ENCODE results near the gene UBR1. TPM values are rescaled to one million over a fixed set of nuclear protein-coding genes. Genes with fewer than 3 reads are reported as not detected.

Gene UBR1
- total RNA-seq, 1 experiment from 2014 or later: 22.3 TPM

- peaks cover 39% of the 10 kb centered on the region for H3K36me3 Mint-ChIP-seq (ENCODE audit: insufficient read depth, unreplicated experiment)
- ChIA-PET POLR2A (no interaction called here), CTCF (no interaction called here)
- H3K9me3 Mint-ChIP-seq (ENCODE audit: unreplicated experiment): no peaks in the 10 kb centered on the region
- peaks cover 8% of the 10 kb centered on the region for H3K4me1 Mint-ChIP-seq (ENCODE audit: low read depth, unreplicated experiment)
- Histone ChIP-seq H3K4me3 (ENCODE audit: low read depth, low read length) (no peak overlapping the region), H3K4me1 (peaks cover 7% of the 10 kb centered on the region; the same call in 1 of the 2 replicates), H3K27me3 (replicated peaks; ENCODE audit: control insufficient read depth, insufficient read depth, low read length) (no peaks in the 10 kb centered on the region), H3K36me3 (ENCODE audit: control insufficient read depth, insufficient read depth, low read length) (0 out of 2 replicates have a peak, but pooled peaks cover 1% of the 10 kb centered on the region), H3K9me3 (no peaks in the 10 kb centered on the region)
- no peak overlapping the region for H3K4me3 Mint-ChIP-seq (ENCODE audit: unreplicated experiment)
- no peaks in the 10 kb centered on the region for H3K27me3 Mint-ChIP-seq (ENCODE audit: insufficient read depth, unreplicated experiment)
- DNase-seq: no peak
- H3K27ac Mint-ChIP-seq (ENCODE audit: unreplicated experiment): no peak overlapping the region
- TF ChIP-seq CTCF (IDR thresholded peaks at IDR 0.05; ENCODE audit: insufficient read depth in 1 of 2, low read depth in 1 of 2, low read length in 1 of 2, severe bottlenecking in 1 of 2, unreplicated experiment in 1 of 2): no peak
- no TSS peak for BruUV-seq (replicated peaks)
- intact Hi-C loops (cut with micrococcal nuclease; ENCODE audit: unreplicated experiment): no loop called here
Measured at GRCh38 chr15:43143203-43143941, 37.5 kb upstream of the UBR1 start.

- no peak for DNase-seq
- H3K27me3 ChIP-seq (replicated peaks; ENCODE audit: control insufficient read depth, insufficient read depth, low read length): no peaks in the 10 kb centered on the region
- Mint-ChIP-seq H3K36me3 (ENCODE audit: insufficient read depth, unreplicated experiment) (peaks cover 21% of the 10 kb centered on the region), H3K27me3 (ENCODE audit: insufficient read depth, unreplicated experiment) (no peaks in the 10 kb centered on the region), H3K9me3 (ENCODE audit: unreplicated experiment) (peaks cover 3% of the 10 kb centered on the region), H3K27ac (ENCODE audit: unreplicated experiment) (no peak overlapping the region), H3K4me1 (ENCODE audit: low read depth, unreplicated experiment) (peaks cover 16% of the 10 kb centered on the region), H3K4me3 (ENCODE audit: unreplicated experiment) (no peak overlapping the region)
- intact Hi-C loops (cut with micrococcal nuclease; ENCODE audit: unreplicated experiment): no loop called here
- CTCF ChIA-PET: no interaction called here
- no TSS peak for BruUV-seq (replicated peaks)
- no peaks in the 10 kb centered on the region for H3K4me1 ChIP-seq
- H3K36me3 ChIP-seq (ENCODE audit: control insufficient read depth, insufficient read depth, low read length): peaks cover 3% of the 10 kb centered on the region; the same call in 1 of the 2 replicates
- no peak for TF ChIP-seq CTCF (IDR thresholded peaks at IDR 0.05; ENCODE audit: insufficient read depth in 1 of 2, low read depth in 1 of 2, low read length in 1 of 2, severe bottlenecking in 1 of 2, unreplicated experiment in 1 of 2)
- H3K4me3 ChIP-seq (ENCODE audit: low read depth, low read length): no peak overlapping the region
- POLR2A ChIA-PET: no interaction called here
- H3K9me3 ChIP-seq: no peaks in the 10 kb centered on the region
Measured at GRCh38 chr15:43135351-43135750, 29.5 kb upstream of the UBR1 start.

GRCh38 chr15:43134157-43134635 is 28.4 kb upstream of the UBR1 start:
- no peaks in the 10 kb centered on the region; the same call in 1 of the 2 replicates for H3K27me3 ChIP-seq (replicated peaks; ENCODE audit: control insufficient read depth, insufficient read depth, low read length)
- POLR2A ChIA-PET: no interaction called here
- Mint-ChIP-seq H3K27ac (ENCODE audit: unreplicated experiment) (peak overlapping the region; percentile 95), H3K4me3 (ENCODE audit: unreplicated experiment) (peak overlapping the region; percentile 94), H3K36me3 (ENCODE audit: insufficient read depth, unreplicated experiment) (peaks cover 18% of the 10 kb centered on the region), H3K4me1 (ENCODE audit: low read depth, unreplicated experiment) (peaks cover 16% of the 10 kb centered on the region), H3K9me3 (ENCODE audit: unreplicated experiment) (peaks cover 14% of the 10 kb centered on the region), H3K27me3 (ENCODE audit: insufficient read depth, unreplicated experiment) (no peaks in the 10 kb centered on the region)
- BruUV-seq (replicated peaks): no TSS peak
- intact Hi-C loops (cut with micrococcal nuclease; ENCODE audit: unreplicated experiment): no loop called here
- H3K36me3 ChIP-seq (ENCODE audit: control insufficient read depth, insufficient read depth, low read length): peaks cover 3% of the 10 kb centered on the region; the same call in 1 of the 2 replicates
- H3K9me3 ChIP-seq: no peaks in the 10 kb centered on the region; the same call in 1 of the 2 replicates
- H3K4me1 ChIP-seq: no peaks in the 10 kb centered on the region
- H3K4me3 ChIP-seq (ENCODE audit: low read depth, low read length): peak overlapping the region; percentile 73
- CTCF ChIA-PET: no interaction called here
- DNase-seq: peak in 1 of 2 experiments; percentile 8
- no peak for TF ChIP-seq CTCF (IDR thresholded peaks at IDR 0.05; ENCODE audit: insufficient read depth in 1 of 2, low read depth in 1 of 2, low read length in 1 of 2, severe bottlenecking in 1 of 2, unreplicated experiment in 1 of 2)
